Measurements from ENCODE around the gene AEBP2.

The AEBP2 gene

DNA sequence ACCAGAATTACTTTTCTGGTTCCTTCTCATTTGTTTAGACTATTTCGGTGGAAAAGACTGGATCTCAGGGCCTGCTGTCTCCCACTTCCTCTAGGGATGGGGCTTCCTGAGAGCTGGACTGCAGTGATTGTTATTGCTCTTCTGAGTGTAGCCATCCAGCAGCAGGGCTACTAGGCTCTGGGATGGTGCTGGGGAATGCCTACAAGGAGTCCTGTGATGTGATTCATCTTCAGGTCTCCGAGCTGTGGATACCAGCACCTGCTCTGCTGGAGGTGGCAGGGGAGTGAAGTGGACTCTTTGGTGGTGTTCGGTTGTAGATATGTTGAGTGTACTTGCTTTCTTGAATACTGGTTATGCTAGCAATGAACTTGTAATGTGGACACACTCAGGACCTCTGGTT, 42.7 kb downstream of the AEBP2 start:
- Histone ChIP-seq H3K36me3 (peaks cover 36% of the 10 kb centered on the region), H3K27me3 (ENCODE audit: insufficient read depth, low read depth, severe bottlenecking) (no peaks in the 10 kb centered on the region), H3K27ac (no peak overlapping the region), H3K4me3 (ENCODE audit: low read depth, low read length) (no peak overlapping the region), H3K9me3 (ENCODE audit: severe bottlenecking) (no peaks in the 10 kb centered on the region)
- no peak for TF ChIP-seq CTCF (IDR thresholded peaks at IDR 0.05; ENCODE audit: low read depth, low read length)
- no peak for DNase-seq

DNA sequence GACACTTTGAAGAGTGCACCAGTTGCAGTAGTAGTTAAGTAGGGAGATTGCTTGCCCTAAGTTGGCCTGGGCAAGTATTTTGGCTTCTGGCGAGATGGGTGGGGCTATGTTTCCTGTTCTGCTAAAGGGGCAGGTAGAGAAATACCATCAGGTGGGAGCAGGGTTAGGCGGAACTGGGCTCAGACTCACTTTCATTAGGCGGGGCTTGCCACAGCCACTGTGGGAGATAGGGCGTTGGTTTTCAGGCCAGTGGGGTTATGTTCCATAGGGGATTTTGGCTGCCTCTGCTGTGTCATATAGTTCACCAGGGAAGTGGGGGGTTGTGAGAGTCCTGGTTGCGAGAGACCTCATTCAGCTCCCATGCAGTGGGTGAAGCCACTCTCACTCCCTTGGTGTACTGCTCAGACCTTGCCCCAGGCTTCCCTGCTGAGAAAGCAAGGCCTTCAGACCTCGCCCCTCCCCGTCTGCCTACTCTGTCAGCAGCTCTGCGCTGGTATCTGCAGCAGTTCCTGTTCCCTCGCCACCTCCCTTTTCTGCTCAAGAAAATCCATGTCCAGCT, 43.3 kb downstream of the AEBP2 start:
- Histone ChIP-seq H3K27me3 (ENCODE audit: insufficient read depth, low read depth, severe bottlenecking) (no peaks in the 10 kb centered on the region), H3K27ac (no peak overlapping the region)
- DNase-seq, result no peak

GRCh38 chr12:19483727-19484126, 44.4 kb downstream of the AEBP2 start:
- DNase-seq, result no peak
- Histone ChIP-seq H3K27ac (no peak overlapping the region), H3K4me3 (ENCODE audit: low read depth, low read length) (no peak overlapping the region), H3K36me3 (peaks cover 24% of the 10 kb centered on the region), H3K9me3 (ENCODE audit: severe bottlenecking) (no peaks in the 10 kb centered on the region), H3K27me3 (ENCODE audit: insufficient read depth, low read depth, severe bottlenecking) (no peaks in the 10 kb centered on the region)
- TF ChIP-seq CTCF (IDR thresholded peaks at IDR 0.05; ENCODE audit: low read depth, low read length), result no peak

More for the DNA sequence above, 43.3 kb downstream of the AEBP2 start:
- TF ChIP-seq CTCF (IDR thresholded peaks at IDR 0.05; ENCODE audit: low read depth, low read length), result no peak
- Histone ChIP-seq H3K36me3 (peaks cover 31% of the 10 kb centered on the region), H3K9me3 (ENCODE audit: severe bottlenecking) (no peaks in the 10 kb centered on the region), H3K4me3 (ENCODE audit: low read depth, low read length) (no peak overlapping the region)

- H3K27me3 ChIP-seq (ENCODE audit: insufficient read depth, low read depth, severe bottlenecking), result no peaks in the 10 kb centered on the region
- H3K4me3 ChIP-seq (ENCODE audit: low read depth, low read length), result no peak overlapping the region
- no peak overlapping the region for H3K27ac ChIP-seq
Measured at GRCh38 chr12:19484738-19485137, 45.4 kb downstream of the AEBP2 start.

GRCh38 chr12:19485240-19485639, 45.9 kb downstream of the AEBP2 start:
- Histone ChIP-seq H3K27ac (no peak overlapping the region), H3K9me3 (ENCODE audit: severe bottlenecking) (no peaks in the 10 kb centered on the region), H3K27me3 (ENCODE audit: insufficient read depth, low read depth, severe bottlenecking) (no peaks in the 10 kb centered on the region), H3K4me3 (ENCODE audit: low read depth, low read length) (no peak overlapping the region), H3K36me3 (peaks cover 12% of the 10 kb centered on the region)
- no peak for DNase-seq
- no peak for TF ChIP-seq CTCF (IDR thresholded peaks at IDR 0.05; ENCODE audit: low read depth, low read length)

More at GRCh38 chr12:19484738-19485137, 45.4 kb downstream of the AEBP2 start:
- no peak for DNase-seq
- no peak for TF ChIP-seq CTCF (IDR thresholded peaks at IDR 0.05; ENCODE audit: low read depth, low read length)
- Histone ChIP-seq H3K36me3 (peaks cover 17% of the 10 kb centered on the region), H3K9me3 (ENCODE audit: severe bottlenecking) (no peaks in the 10 kb centered on the region)

GRCh38 chr12:19489168-19489567, 49.9 kb downstream of the AEBP2 start:
- Histone ChIP-seq H3K27ac (no peak overlapping the region), H3K36me3 (peaks cover 7% of the 10 kb centered on the region), H3K9me3 (ENCODE audit: severe bottlenecking) (no peaks in the 10 kb centered on the region), H3K4me3 (ENCODE audit: low read depth, low read length) (no peak overlapping the region), H3K27me3 (ENCODE audit: insufficient read depth, low read depth, severe bottlenecking) (no peaks in the 10 kb centered on the region)
- no peak for DNase-seq
- TF ChIP-seq CTCF (IDR thresholded peaks at IDR 0.05; ENCODE audit: low read depth, low read length), result no peak
